Measurements from ENCODE around the gene CORO2B. TPM values are rescaled to one million over a fixed set of nuclear protein-coding genes. Genes with fewer than 3 reads are reported as not detected.

CORO2B gene
- total RNA-seq, 1 experiment from 2014 or later = 0.14 TPM

DNA sequence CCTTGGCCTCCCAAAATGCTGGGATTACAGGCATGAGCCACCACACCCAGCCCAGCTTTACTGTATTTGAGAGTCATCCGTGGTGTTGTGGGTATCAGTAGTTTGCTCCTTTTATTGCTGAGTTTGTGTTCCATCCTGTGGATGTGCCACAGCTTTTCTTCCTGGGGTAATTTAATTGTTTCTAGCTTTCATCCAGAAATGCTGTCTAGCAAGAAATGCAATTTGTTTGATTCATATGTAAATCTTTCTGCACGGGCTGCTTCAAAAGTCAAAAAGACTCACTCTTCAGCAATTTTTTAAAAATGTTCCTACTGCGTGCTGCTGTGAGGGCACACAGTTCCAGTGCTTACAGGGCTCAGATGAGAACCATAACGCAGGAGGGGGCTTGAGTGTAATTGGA lies 47.1 kb downstream of the CORO2B start:
- CTCF ChIA-PET = no interaction called here
- no peak overlapping the region for H3K27ac Mint-ChIP-seq (ENCODE audit: unreplicated experiment)
- H3K9me3 Mint-ChIP-seq (ENCODE audit: low read depth, unreplicated experiment) = no peaks in the 10 kb centered on the region
- TF ChIP-seq, protein P1, sequence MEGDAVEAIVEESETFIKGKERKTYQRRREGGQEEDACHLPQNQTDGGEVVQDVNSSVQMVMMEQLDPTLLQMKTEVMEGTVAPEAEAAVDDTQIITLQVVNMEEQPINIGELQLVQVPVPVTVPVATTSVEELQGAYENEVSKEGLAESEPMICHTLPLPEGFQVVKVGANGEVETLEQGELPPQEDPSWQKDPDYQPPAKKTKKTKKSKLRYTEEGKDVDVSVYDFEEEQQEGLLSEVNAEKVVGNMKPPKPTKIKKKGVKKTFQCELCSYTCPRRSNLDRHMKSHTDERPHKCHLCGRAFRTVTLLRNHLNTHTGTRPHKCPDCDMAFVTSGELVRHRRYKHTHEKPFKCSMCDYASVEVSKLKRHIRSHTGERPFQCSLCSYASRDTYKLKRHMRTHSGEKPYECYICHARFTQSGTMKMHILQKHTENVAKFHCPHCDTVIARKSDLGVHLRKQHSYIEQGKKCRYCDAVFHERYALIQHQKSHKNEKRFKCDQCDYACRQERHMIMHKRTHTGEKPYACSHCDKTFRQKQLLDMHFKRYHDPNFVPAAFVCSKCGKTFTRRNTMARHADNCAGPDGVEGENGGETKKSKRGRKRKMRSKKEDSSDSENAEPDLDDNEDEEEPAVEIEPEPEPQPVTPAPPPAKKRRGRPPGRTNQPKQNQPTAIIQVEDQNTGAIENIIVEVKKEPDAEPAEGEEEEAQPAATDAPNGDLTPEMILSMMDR (IDR thresholded peaks at IDR 0.05; ENCODE audit: unreplicated experiment) = no peak
- BruUV-seq (replicated peaks) = no TSS peak
- H3K27me3 Mint-ChIP-seq (ENCODE audit: unreplicated experiment) = peaks cover 100% of the 10 kb centered on the region
- intact Hi-C loops (cut with micrococcal nuclease; ENCODE audit: unreplicated experiment) = no loop called here
- no peak for DNase-seq
- H3K36me3 Mint-ChIP-seq (ENCODE audit: insufficient read depth, unreplicated experiment) = no peaks in the 10 kb centered on the region
- H3K4me1 Mint-ChIP-seq (ENCODE audit: low read depth, unreplicated experiment) = no peaks in the 10 kb centered on the region
- no peak overlapping the region for H3K4me3 Mint-ChIP-seq (ENCODE audit: low read depth, unreplicated experiment)

- H3K9me3 Mint-ChIP-seq (ENCODE audit: low read depth, unreplicated experiment) = no peaks in the 10 kb centered on the region
Measured at GRCh38 chr15:68626283-68626682, 47.5 kb downstream of the CORO2B start.

GRCh38 chr15:68626739-68627138 lies 47.9 kb downstream of the CORO2B start:
- DNase-seq = no peak
- TF ChIP-seq, protein P1 (IDR thresholded peaks at IDR 0.05; ENCODE audit: unreplicated experiment) = no peak

More at GRCh38 chr15:68626283-68626682, 47.5 kb downstream of the CORO2B start:
- Mint-ChIP-seq H3K27me3 (ENCODE audit: unreplicated experiment) (peaks cover 100% of the 10 kb centered on the region), H3K36me3 (ENCODE audit: insufficient read depth, unreplicated experiment) (no peaks in the 10 kb centered on the region), H3K4me1 (ENCODE audit: low read depth, unreplicated experiment) (no peaks in the 10 kb centered on the region), H3K27ac (ENCODE audit: unreplicated experiment) (no peak overlapping the region), H3K4me3 (ENCODE audit: low read depth, unreplicated experiment) (no peak overlapping the region)
- TF ChIP-seq, protein P1 (IDR thresholded peaks at IDR 0.05; ENCODE audit: unreplicated experiment) = no peak
- DNase-seq = no peak
- CTCF ChIA-PET = no interaction called here
- no TSS peak for BruUV-seq (replicated peaks)
- intact Hi-C loops (cut with micrococcal nuclease; ENCODE audit: unreplicated experiment) = no loop called here

DNA sequence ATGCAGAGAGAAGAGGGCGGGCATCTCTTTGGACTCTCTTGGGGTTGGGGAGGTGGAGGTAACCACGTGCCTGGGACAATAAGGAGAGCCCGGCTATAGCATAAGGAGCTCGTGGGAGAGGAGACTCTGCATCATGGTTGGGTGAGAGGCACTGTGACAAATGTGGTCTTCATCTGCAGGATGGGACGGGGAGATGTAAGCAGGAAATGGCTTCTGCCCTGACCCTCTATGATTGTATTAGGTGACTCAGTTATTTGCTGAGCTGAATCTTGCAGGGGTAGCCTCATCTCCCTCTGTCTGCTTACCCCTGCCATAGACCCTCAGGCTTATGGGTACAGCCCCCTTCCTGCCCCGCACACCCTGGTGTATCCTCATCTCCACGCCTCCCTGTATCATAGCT lies 48.7 kb downstream of the CORO2B start:
- Mint-ChIP-seq H3K27me3 (ENCODE audit: unreplicated experiment) (peaks cover 100% of the 10 kb centered on the region), H3K36me3 (ENCODE audit: insufficient read depth, unreplicated experiment) (no peaks in the 10 kb centered on the region), H3K4me1 (ENCODE audit: low read depth, unreplicated experiment) (no peaks in the 10 kb centered on the region), H3K4me3 (ENCODE audit: low read depth, unreplicated experiment) (no peak overlapping the region), H3K9me3 (ENCODE audit: low read depth, unreplicated experiment) (no peaks in the 10 kb centered on the region), H3K27ac (ENCODE audit: unreplicated experiment) (no peak overlapping the region)
- no TSS peak for BruUV-seq (replicated peaks)
- TF ChIP-seq, protein P1 (IDR thresholded peaks at IDR 0.05; ENCODE audit: unreplicated experiment) = no peak
- DNase-seq = no peak
- intact Hi-C loops (cut with micrococcal nuclease; ENCODE audit: unreplicated experiment) = no loop called here
- CTCF ChIA-PET = no interaction called here

More at GRCh38 chr15:68626739-68627138, 47.9 kb downstream of the CORO2B start:
- H3K4me1 Mint-ChIP-seq (ENCODE audit: low read depth, unreplicated experiment) = no peaks in the 10 kb centered on the region
- no peak overlapping the region for H3K4me3 Mint-ChIP-seq (ENCODE audit: low read depth, unreplicated experiment)
- H3K36me3 Mint-ChIP-seq (ENCODE audit: insufficient read depth, unreplicated experiment) = no peaks in the 10 kb centered on the region
- no TSS peak for BruUV-seq (replicated peaks)
- intact Hi-C loops (cut with micrococcal nuclease; ENCODE audit: unreplicated experiment) = no loop called here
- no peaks in the 10 kb centered on the region for H3K9me3 Mint-ChIP-seq (ENCODE audit: low read depth, unreplicated experiment)
- H3K27me3 Mint-ChIP-seq (ENCODE audit: unreplicated experiment) = peaks cover 100% of the 10 kb centered on the region
- H3K27ac Mint-ChIP-seq (ENCODE audit: unreplicated experiment) = no peak overlapping the region
- CTCF ChIA-PET = no interaction called here

All from Calu3 (cell line).